GM12872 (cell line): Measurements from ENCODE around the gene DAP.

Experiments used
- TF ChIP-seq, protein P1 (sequence below): IDR thresholded peaks from 3 replicates; pipeline ENCODE4 v1.5.1; 2011; ENCODE audit warnings: low read depth, mild to moderate bottlenecking, low read length, moderate library complexity; ENCODE audit not compliant: insufficient read depth

Gene DAP

GRCh38 chr5:10759111-10759510 is 1.9 kb downstream of the DAP start:
- TF ChIP-seq, protein P1, sequence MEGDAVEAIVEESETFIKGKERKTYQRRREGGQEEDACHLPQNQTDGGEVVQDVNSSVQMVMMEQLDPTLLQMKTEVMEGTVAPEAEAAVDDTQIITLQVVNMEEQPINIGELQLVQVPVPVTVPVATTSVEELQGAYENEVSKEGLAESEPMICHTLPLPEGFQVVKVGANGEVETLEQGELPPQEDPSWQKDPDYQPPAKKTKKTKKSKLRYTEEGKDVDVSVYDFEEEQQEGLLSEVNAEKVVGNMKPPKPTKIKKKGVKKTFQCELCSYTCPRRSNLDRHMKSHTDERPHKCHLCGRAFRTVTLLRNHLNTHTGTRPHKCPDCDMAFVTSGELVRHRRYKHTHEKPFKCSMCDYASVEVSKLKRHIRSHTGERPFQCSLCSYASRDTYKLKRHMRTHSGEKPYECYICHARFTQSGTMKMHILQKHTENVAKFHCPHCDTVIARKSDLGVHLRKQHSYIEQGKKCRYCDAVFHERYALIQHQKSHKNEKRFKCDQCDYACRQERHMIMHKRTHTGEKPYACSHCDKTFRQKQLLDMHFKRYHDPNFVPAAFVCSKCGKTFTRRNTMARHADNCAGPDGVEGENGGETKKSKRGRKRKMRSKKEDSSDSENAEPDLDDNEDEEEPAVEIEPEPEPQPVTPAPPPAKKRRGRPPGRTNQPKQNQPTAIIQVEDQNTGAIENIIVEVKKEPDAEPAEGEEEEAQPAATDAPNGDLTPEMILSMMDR: no peak

- TF ChIP-seq, protein P1: no peak
Measured at GRCh38 chr5:10757922-10758555, 3.0 kb downstream of the DAP start.

- TF ChIP-seq, protein P1: no peak
Measured at GRCh38 chr5:10757043-10757442, 4.0 kb downstream of the DAP start.

- TF ChIP-seq, protein P1: no peak
Measured at GRCh38 chr5:10756549-10756948, 4.5 kb downstream of the DAP start.

- TF ChIP-seq, protein P1: no peak
Measured at GRCh38 chr5:10753178-10753577, 7.9 kb downstream of the DAP start.

DNA sequence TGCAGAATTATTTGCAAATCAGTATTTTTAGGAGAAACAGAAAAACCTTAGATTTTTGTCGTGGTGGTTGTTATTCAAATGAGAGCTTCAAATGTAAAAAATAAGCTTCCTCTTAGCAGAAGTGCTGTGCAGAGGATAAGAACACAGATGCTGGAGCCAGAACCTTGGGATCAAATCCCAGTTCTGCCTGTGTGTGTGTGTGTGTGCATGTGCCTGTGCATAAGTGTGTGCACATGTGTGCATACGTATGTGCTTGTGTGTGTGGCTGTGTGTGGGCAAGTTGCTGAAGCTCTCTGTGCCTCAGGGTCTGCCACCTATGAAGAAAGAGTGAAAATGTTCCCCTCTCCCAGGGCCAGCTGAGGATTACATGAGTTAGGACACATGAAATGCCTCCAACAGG is 8.6 kb downstream of the DAP start:
- TF ChIP-seq, protein P1: no peak

- TF ChIP-seq, protein P1: no peak
Measured at GRCh38 chr5:10750909-10751308, 10.1 kb downstream of the DAP start.
